ENCODE results near the gene PPP1R3E.
"Not testable (repeated sequence)": the region's sequence is repeated elsewhere in the genome, so short reads cannot be mapped to it uniquely, and the experiment has no call there.

Gene PPP1R3E

DNA sequence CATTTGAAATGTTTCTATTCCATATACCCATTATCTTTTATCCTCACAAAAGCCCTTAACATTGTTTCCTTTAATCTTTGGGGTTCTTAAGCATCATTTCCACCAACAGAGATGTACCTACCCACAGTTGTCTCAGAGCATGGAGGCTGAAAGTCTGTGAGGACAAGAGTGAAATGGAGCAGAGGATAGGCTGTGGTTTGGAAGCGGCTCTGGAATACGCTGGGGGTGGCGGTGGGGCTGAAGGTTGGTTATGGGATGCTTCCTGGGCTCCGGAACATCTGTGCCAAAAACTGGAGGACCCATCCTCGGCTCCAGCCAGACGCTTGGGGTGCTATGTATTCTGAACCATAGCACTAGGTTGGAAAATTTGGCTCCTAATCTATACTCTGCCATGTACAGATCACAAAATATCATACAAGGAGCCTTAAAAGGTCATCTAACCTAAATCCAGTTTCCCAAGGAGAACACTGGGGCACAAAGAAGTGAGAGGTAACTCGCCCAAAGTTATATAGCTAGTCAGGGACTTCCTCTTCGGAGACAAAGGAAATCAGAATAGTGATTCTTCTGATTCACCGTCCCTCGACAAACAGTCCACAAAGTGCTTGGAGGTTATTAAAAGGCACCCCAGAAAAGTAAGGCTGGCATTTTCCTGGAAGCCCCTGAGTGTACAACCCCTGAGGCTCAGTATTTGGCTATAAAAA, 2.5 kb downstream of the PPP1R3E start:
- H3K4me3 ChIP-seq (ENCODE audit: low read depth, low read length), result peak overlapping the region; percentile 76
- no peak for DNase-seq (ENCODE audit: low read depth)

GRCh38 chr14:23299211-23299957, 3.3 kb downstream of the PPP1R3E start:
- no peak for DNase-seq (ENCODE audit: low read depth)
- no peak overlapping the region for H3K4me3 ChIP-seq (ENCODE audit: low read depth, low read length)

DNA sequence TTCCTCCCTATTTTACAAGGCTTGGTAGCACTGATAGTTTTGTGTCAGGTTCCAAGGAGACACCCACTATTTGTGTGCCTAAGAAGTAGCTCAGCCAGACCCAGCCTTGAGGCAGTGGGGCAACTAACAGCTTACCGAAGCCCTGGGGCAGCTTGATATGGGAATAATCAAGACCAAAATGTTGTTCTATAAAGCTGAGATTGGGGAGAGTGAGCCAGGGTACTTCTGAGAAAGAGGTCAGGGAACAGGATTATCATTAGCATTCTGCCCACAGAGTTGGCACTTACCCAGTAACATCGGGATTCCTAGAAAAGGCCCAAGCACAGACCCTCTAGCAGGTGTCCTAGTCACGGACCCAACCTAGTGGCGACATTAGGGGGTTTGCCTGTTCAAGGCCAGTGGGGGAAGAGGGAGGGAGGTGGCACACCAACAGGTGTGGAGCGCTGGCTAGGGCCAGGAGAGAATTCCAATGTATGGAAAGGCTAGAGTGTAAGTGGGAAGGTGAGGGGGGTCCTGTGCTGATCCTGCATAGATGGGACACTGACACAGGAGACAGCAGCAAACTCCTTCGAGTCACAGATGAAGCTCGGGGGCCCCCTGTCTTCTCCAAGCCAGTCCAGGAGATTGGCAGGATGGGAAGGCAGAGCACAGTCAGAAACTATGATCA, 4.9 kb downstream of the PPP1R3E start:
- no peak overlapping the region for H3K4me3 ChIP-seq (ENCODE audit: low read depth, low read length)
- no peak for DNase-seq (ENCODE audit: low read depth)

DNA sequence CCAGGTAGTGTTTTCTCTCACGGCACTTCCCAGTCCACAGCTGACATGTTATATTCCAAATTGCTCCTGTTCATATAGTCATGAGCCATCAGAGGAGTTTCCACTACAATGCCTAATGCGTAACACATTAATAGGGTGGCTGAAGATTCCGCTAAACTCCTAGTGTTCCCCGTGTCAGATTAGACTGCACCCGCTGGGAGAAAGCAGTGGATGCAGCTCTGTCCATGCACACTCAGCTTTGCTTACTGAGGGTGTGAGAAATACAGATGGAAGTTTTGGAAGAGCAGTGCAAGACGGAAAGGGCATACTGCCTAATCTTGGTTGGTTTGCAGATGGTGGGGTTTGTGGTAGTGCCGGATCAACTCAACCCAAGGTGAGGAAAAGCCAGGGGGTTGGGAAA, 5.6 kb downstream of the PPP1R3E start:
- no peak for DNase-seq (ENCODE audit: low read depth)
- no peak overlapping the region for H3K4me3 ChIP-seq (ENCODE audit: low read depth, low read length)

DNA sequence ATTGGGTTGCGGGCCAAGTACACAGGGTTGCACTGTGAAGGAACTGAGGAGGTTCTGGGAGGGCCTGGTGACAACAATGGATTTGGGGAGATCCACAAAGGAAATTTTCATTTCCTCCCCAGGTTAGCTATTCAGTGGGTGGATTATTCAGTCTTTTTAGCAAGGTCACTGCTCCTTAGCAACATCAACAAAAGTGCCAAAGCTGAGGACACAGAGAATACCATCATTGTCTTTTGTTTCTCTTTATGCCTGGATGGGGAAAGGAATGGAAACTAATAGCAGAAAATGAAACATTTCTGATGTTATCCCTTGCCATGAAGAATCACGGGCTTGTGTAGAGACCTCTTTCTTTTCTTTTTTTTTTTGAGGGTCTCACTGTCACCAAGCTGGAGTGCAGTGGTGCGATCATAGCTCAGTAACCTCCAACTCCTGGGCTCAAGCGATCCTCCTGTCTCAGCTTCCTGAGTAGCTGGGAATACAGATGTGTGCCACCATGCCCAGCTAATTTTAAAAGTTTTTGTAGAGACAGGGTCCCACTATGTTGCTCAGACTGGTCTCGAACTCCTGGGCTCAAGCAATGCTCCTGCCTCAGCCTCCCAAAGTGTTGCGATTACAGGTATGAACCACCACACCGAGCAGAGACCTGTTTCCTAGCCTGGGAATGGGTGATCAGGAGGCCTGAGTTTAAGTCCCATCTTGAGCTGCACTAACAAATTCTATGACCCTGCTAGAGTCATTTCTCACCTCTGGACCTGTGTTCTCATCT, 6.5 kb downstream of the PPP1R3E start:
- DNase-seq (ENCODE audit: low read depth), result no peak
- H3K4me3 ChIP-seq (ENCODE audit: low read depth, low read length), result no peak overlapping the region

GRCh38 chr14:23294734-23295561, 7.7 kb downstream of the PPP1R3E start:
- no peak for DNase-seq (ENCODE audit: low read depth)
- no peak overlapping the region for H3K4me3 ChIP-seq (ENCODE audit: low read depth, low read length)

GRCh38 chr14:23286902-23287479, 15.7 kb downstream of the PPP1R3E start:
- peak overlapping the region; percentile 95 for H3K4me3 ChIP-seq (ENCODE audit: low read depth, low read length)
- no peak for DNase-seq (ENCODE audit: low read depth)

GRCh38 chr14:23286020-23286901, 16.4 kb downstream of the PPP1R3E start, which contains the start of gene HOMEZ:
Gene HOMEZ, minus strand, starts transcription at chr14:23286132. Its CDS starts 180 bp downstream, at chr14:23285952.
- peak; percentile 97 for DNase-seq (ENCODE audit: low read depth)
- H3K4me3 ChIP-seq (ENCODE audit: low read depth, low read length), result peak within 1 kb of the TSS; percentile 95

DNA sequence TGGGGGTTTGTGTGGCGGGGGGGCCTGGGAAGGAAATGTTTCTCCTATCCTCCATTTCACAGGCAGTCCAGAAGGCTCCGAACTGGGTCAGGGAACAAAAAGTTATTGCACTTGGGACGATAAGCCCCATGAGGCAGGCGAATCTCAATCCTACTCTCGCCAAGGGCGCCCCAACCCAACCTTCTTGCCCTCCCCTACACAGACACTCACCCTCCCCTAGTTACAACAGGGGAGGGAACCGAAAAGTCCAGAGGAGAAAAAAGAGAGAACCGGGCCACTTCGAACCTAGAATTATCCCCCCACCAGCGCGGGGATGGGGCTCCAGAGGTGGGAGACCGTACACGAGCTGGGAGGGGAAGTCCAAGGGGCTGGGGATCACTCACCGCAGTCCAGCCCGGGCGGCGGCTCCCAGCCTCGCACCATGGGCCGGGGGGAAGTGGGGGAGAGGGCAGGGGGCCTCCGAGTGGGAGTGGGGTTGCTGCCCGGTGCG, 17.1 kb downstream of the PPP1R3E start:
- no peak for DNase-seq (ENCODE audit: low read depth)
- peak overlapping the region; percentile 95 for H3K4me3 ChIP-seq (ENCODE audit: low read depth, low read length)

DNA sequence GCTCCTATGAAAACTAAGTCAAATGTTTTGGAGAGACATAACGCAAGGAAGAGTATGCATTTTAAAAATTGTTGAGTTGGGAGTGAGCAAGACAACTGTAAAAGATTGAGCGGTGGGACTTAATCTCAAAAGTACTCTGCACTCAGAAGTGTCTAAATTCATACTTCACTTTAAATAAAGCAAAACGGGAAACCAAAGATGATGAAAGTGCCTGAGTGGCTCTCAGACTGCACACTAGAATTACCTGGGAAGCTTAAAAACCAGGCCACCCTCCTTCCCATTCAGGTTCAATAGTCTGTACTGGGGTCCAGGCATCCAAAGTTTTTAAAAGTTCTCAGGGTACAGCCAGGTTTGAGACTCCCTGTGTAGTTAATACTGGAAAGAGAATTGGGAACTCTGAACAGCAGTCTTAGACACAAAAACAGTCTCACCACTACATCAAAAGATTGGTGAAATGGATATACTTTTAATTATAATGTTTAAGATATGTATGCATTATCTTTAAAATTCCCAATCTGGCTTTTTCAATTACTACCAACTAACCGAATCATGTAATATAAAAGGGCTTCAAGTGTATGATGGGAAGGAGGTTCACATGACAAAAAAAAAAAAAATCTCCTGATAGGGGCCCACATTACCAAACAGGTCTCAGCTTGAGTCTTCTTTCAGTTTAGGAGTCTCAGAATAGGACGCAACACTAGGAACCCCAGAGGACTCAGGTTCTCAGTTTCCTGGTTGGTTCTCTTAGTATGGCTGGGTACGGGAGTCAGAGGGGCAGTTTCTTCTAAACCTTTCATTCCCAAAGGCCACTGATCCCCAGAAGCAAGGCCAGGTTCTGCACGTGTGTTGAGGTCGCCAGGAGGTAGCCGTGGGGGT, 17.8 kb downstream of the PPP1R3E start:
- no peak for DNase-seq (ENCODE audit: low read depth)
- peak overlapping the region; percentile 95 for H3K4me3 ChIP-seq (ENCODE audit: low read depth, low read length)

DNA sequence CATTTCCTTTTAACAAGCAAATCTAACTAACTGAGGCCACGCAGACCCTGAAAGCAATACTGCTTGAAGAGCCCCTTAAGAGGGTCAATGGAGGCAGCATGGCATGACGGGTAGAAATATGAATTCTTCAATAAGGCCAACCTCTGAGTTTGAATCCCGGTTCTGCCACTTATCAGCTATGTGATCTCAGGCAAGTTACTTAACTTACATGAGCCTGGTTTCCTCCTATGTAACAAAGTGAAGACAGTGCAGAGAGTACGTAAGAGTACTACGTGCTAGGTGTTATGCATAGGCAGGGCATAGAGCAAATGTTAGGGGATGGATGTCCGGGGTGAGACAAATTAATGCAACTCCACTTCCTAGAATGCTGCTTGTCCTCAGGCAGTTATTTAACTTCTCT, 21.4 kb downstream of the PPP1R3E start:
- H3K4me3 ChIP-seq (ENCODE audit: low read depth, low read length), result no peak overlapping the region
- DNase-seq (ENCODE audit: low read depth), result no peak

- not testable (repeated sequence) for H3K4me3 ChIP-seq (ENCODE audit: low read depth, low read length); DNase-seq (ENCODE audit: low read depth)
Measured at GRCh38 chr14:23277928-23278327, 24.7 kb downstream of the PPP1R3E start.

DNA sequence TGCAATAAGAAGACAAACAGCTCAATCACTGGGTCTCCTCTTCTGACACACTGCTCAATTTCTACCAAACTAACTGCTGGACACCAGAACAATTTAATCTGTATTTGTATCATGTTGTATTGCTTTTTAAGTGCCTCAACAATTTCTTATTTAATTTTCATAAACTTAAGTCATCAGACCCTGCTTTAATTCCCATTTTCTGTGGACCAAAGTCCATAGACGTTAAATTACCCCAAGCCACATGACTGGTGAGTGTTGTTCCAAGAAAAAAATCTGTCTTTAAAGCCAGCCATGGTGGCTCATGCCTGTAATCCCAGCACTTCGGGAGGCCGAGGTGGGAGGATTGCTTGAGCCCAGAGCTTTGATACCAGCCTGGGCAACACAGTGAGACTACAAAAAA, 25.5 kb downstream of the PPP1R3E start:
- DNase-seq (ENCODE audit: low read depth), result no peak
- no peak overlapping the region for H3K4me3 ChIP-seq (ENCODE audit: low read depth, low read length)

DNA sequence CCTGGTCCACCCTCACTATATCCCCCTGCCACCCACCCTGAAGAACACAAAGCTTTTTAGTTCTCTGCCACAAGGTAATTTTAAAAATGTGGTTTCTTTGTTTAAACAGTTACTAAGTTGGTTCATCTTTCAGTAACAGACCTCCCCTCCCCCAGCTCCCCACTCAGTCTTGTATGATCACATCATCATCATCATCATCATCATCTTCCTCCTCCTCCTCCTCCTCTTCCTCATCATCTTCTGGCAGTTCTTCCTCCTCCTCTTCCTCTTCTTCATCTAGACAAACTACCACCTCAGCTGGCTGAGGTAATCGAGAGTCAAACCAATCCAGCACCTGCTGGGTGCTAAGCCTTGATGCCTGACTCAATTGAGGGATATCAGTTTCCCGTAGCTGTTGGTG, 27.2 kb downstream of the PPP1R3E start:
- no peak overlapping the region for H3K4me3 ChIP-seq (ENCODE audit: low read depth, low read length)
- no peak for DNase-seq (ENCODE audit: low read depth)

DNA sequence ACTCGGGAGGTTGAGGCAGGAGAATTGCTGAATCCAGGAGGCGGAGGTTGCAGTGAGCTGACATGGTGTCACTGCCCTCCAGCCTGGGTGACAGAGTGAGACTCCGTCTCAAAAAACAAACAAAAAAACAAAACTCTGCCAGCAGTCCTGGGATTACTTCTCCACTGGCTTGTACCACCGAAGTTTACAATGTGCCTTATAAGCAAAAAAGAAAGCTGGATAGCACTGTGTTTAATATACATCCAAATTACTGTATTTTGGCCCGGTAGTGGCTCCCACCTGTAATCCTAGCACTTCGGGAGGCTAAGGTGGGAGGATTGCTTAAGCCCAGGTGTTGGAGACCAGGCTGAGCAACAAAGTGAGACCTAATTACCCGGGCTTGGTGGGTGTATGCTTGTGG, 33.5 kb downstream of the PPP1R3E start:
- no peak overlapping the region for H3K4me3 ChIP-seq (ENCODE audit: low read depth, low read length)
- no peak for DNase-seq (ENCODE audit: low read depth)

DNA sequence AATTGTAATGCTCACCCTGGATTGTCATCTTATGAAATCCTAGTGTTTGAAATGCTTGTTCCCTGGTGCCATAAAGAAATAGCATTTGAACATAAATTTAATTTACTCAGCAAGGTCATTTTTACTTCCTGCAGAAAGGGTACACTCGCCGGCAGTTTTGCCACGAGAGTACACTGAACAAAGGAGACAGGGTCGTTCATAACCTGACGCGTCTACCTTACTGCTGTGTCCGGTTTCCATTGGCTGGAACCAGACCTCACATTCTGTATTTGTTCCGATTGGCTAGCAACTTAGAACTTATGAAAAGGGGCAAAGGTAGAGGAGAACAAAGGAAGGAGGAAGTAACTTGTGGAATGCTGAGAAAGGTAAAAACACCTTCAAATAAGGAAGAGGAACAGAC, 41.8 kb downstream of the PPP1R3E start:
- DNase-seq (ENCODE audit: low read depth); H3K4me3 ChIP-seq (ENCODE audit: low read depth, low read length): not testable (repeated sequence)

- no peak overlapping the region for H3K4me3 ChIP-seq (ENCODE audit: low read depth, low read length)
- DNase-seq (ENCODE audit: low read depth), result no peak
Measured at GRCh38 chr14:23259426-23259825, 43.2 kb downstream of the PPP1R3E start.
